Measurements from ENCODE around the gene PUS1. TPM values are rescaled to one million over a fixed set of nuclear protein-coding genes. Genes with fewer than 3 reads are reported as not detected.

Gene PUS1
- total RNA-seq, 1 donor from 2014 or later = 33.7 TPM

GRCh38 chr12:131933387-131933786 lies 4.3 kb downstream of the PUS1 start:
- peaks cover 11% of the 10 kb centered on the region for H3K36me3 Mint-ChIP-seq (ENCODE audit: low read depth, unreplicated experiment)
- Histone ChIP-seq H3K9ac (ENCODE audit: low read length) (no peak overlapping the region), H3K36me3 (ENCODE audit: insufficient read depth, low read length) (peaks cover 36% of the 10 kb centered on the region), H3K79me2 (ENCODE audit: insufficient read depth, low read length) (peaks cover 34% of the 10 kb centered on the region), H3K4me2 (ENCODE audit: low read length) (no peak overlapping the region), H3K27me3 (ENCODE audit: insufficient read depth, low read length) (no peaks in the 10 kb centered on the region), H2AFZ (ENCODE audit: low read depth, low read length) (no peak overlapping the region), H3K27ac (ENCODE audit: low read depth, low read length) (no peak overlapping the region), H4K20me1 (ENCODE audit: insufficient read depth, low read length) (peaks cover 34% of the 10 kb centered on the region), H3K9me3 (ENCODE audit: insufficient read depth, low read depth, low read length) (no peaks in the 10 kb centered on the region), H3K4me1 (ENCODE audit: insufficient read depth, low read length) (no peaks in the 10 kb centered on the region), H3K4me3 (ENCODE audit: insufficient read depth, low read depth, low read length) (no peak overlapping the region)
- DNase-seq (ENCODE audit: low read depth) (no peak), FAIRE-seq (no peak)
- TF ChIP-seq EZH2 (IDR thresholded peaks at IDR 0.05; ENCODE audit: insufficient read depth, low read length) = no peak
- no peak for TF ChIP-seq CTCF (IDR thresholded peaks at IDR 0.05; ENCODE audit: insufficient read depth, low read depth, low read length)
- H3K4me1 Mint-ChIP-seq (ENCODE audit: low read depth, unreplicated experiment) = peaks cover 7% of the 10 kb centered on the region
- H3K9me3 Mint-ChIP-seq (ENCODE audit: unreplicated experiment) = no peaks in the 10 kb centered on the region
- H3K27me3 Mint-ChIP-seq (ENCODE audit: low read depth, unreplicated experiment) = no peaks in the 10 kb centered on the region
- no peak overlapping the region for H3K4me3 Mint-ChIP-seq (ENCODE audit: unreplicated experiment)
- no peak overlapping the region for H3K27ac Mint-ChIP-seq (ENCODE audit: unreplicated experiment)

GRCh38 chr12:131934535-131934934 lies 5.5 kb downstream of the PUS1 start:
- Histone ChIP-seq H4K20me1 (ENCODE audit: insufficient read depth, low read length) (peaks cover 34% of the 10 kb centered on the region), H3K9me3 (ENCODE audit: insufficient read depth, low read depth, low read length) (no peaks in the 10 kb centered on the region), H3K4me2 (ENCODE audit: low read length) (no peak overlapping the region), H3K36me3 (ENCODE audit: insufficient read depth, low read length) (peaks cover 36% of the 10 kb centered on the region), H3K4me3 (ENCODE audit: insufficient read depth, low read depth, low read length) (no peak overlapping the region), H3K4me1 (ENCODE audit: insufficient read depth, low read length) (no peaks in the 10 kb centered on the region), H3K27ac (ENCODE audit: low read depth, low read length) (no peak overlapping the region), H3K27me3 (ENCODE audit: insufficient read depth, low read length) (no peaks in the 10 kb centered on the region), H3K9ac (ENCODE audit: low read length) (no peak overlapping the region), H2AFZ (ENCODE audit: low read depth, low read length) (no peak overlapping the region), H3K79me2 (ENCODE audit: insufficient read depth, low read length) (peaks cover 29% of the 10 kb centered on the region)
- TF ChIP-seq CTCF (IDR thresholded peaks at IDR 0.05; ENCODE audit: insufficient read depth, low read depth, low read length) (no peak), EZH2 (IDR thresholded peaks at IDR 0.05; ENCODE audit: insufficient read depth, low read length) (no peak)
- FAIRE-seq = no peak
- Mint-ChIP-seq H3K27ac (ENCODE audit: unreplicated experiment) (no peak overlapping the region), H3K9me3 (ENCODE audit: unreplicated experiment) (no peaks in the 10 kb centered on the region), H3K27me3 (ENCODE audit: low read depth, unreplicated experiment) (no peaks in the 10 kb centered on the region), H3K4me3 (ENCODE audit: unreplicated experiment) (no peak overlapping the region), H3K4me1 (ENCODE audit: low read depth, unreplicated experiment) (peaks cover 7% of the 10 kb centered on the region), H3K36me3 (ENCODE audit: low read depth, unreplicated experiment) (peaks cover 11% of the 10 kb centered on the region)
- no peak for DNase-seq (ENCODE audit: low read depth)

- no peak overlapping the region for H3K9ac ChIP-seq (ENCODE audit: low read length)
- H2AFZ ChIP-seq (ENCODE audit: low read depth, low read length) = no peak overlapping the region
- H3K36me3 Mint-ChIP-seq (ENCODE audit: low read depth, unreplicated experiment) = peaks cover 6% of the 10 kb centered on the region
- H3K27me3 ChIP-seq (ENCODE audit: insufficient read depth, low read length) = no peaks in the 10 kb centered on the region
- no peaks in the 10 kb centered on the region for H3K27me3 Mint-ChIP-seq (ENCODE audit: low read depth, unreplicated experiment)
- TF ChIP-seq CTCF (IDR thresholded peaks at IDR 0.05; ENCODE audit: insufficient read depth, low read depth, low read length) = no peak
- TF ChIP-seq EZH2 (IDR thresholded peaks at IDR 0.05; ENCODE audit: insufficient read depth, low read length) = no peak
- FAIRE-seq (no peak), DNase-seq (ENCODE audit: low read depth) (no peak)
- H3K4me1 ChIP-seq (ENCODE audit: insufficient read depth, low read length) = no peaks in the 10 kb centered on the region
- H3K27ac ChIP-seq (ENCODE audit: low read depth, low read length) = no peak overlapping the region
- H3K4me3 Mint-ChIP-seq (ENCODE audit: unreplicated experiment) = no peak overlapping the region
- H3K9me3 Mint-ChIP-seq (ENCODE audit: unreplicated experiment) = no peaks in the 10 kb centered on the region
- H3K4me3 ChIP-seq (ENCODE audit: insufficient read depth, low read depth, low read length) = no peak overlapping the region
- H3K27ac Mint-ChIP-seq (ENCODE audit: unreplicated experiment) = no peak overlapping the region
- H3K79me2 ChIP-seq (ENCODE audit: insufficient read depth, low read length) = peaks cover 10% of the 10 kb centered on the region
- no peak overlapping the region for H3K4me2 ChIP-seq (ENCODE audit: low read length)
- H3K4me1 Mint-ChIP-seq (ENCODE audit: low read depth, unreplicated experiment) = no peaks in the 10 kb centered on the region
- peaks cover 15% of the 10 kb centered on the region for H4K20me1 ChIP-seq (ENCODE audit: insufficient read depth, low read length)
- peaks cover 29% of the 10 kb centered on the region for H3K36me3 ChIP-seq (ENCODE audit: insufficient read depth, low read length)
- H3K9me3 ChIP-seq (ENCODE audit: insufficient read depth, low read depth, low read length) = no peaks in the 10 kb centered on the region
Measured at GRCh38 chr12:131938082-131938481, 9.0 kb downstream of the PUS1 start.

Data from astrocyte (in vitro differentiated cells and primary cell).